Measurements from ENCODE around the gene L1CAM. TPM values are rescaled to one million over a fixed set of nuclear protein-coding genes. Genes with fewer than 3 reads are reported as not detected.

Gene L1CAM
- total and polyA plus RNA-seq, 2 of the 8 experiments (the other 6 are each of a cell fraction or from before 2014, with no cell fraction given), result 11.0 to 43.0 TPM

DNA sequence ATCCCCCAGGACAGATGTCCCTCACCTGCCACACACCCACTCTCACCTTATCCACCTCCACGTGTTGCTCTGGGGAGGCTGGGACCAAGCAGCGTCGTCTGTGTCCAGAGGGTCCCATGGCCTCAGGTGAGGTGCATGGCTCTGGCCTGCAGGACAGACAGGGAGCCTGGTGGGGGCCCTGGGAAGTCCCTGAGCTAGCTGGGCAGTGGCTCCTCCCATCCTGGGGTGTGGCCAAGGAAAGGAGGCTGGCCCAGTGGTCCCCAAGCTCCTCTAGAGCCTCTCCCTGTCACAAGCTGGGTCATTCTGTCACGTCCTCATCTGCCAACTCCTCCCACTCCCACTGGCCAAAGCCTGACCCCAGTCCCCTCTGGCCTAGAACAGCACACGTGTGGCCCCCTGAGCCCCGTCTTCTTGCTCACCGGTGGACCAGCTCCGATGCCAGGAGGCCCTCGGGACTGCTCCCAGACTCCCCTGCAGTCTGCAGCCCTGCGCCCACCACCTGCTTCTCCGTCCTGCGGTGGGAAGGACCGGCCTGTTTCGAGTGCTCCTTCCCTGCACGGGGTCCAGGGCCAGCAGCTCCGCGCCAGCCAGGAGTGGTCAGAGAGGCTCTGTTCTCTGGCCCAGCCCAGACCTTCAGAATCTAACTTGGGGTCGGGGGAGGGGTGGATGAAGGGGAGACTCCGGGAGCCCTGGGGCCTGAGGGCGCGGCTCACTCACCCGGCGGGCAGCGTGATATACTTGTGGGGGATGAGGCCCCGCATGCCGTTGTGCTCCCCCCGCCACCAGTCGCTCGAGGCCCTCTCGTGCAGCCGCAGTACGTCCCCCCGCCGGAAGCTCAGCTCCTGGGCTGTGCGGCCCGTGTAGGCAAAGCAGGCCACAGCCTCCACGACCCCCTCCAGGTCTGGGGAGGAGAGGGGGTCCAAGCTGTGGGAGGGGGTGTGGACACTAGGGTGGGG is 23.3 kb upstream of the L1CAM start (continued):
- TF ChIP-seq, protein P1, sequence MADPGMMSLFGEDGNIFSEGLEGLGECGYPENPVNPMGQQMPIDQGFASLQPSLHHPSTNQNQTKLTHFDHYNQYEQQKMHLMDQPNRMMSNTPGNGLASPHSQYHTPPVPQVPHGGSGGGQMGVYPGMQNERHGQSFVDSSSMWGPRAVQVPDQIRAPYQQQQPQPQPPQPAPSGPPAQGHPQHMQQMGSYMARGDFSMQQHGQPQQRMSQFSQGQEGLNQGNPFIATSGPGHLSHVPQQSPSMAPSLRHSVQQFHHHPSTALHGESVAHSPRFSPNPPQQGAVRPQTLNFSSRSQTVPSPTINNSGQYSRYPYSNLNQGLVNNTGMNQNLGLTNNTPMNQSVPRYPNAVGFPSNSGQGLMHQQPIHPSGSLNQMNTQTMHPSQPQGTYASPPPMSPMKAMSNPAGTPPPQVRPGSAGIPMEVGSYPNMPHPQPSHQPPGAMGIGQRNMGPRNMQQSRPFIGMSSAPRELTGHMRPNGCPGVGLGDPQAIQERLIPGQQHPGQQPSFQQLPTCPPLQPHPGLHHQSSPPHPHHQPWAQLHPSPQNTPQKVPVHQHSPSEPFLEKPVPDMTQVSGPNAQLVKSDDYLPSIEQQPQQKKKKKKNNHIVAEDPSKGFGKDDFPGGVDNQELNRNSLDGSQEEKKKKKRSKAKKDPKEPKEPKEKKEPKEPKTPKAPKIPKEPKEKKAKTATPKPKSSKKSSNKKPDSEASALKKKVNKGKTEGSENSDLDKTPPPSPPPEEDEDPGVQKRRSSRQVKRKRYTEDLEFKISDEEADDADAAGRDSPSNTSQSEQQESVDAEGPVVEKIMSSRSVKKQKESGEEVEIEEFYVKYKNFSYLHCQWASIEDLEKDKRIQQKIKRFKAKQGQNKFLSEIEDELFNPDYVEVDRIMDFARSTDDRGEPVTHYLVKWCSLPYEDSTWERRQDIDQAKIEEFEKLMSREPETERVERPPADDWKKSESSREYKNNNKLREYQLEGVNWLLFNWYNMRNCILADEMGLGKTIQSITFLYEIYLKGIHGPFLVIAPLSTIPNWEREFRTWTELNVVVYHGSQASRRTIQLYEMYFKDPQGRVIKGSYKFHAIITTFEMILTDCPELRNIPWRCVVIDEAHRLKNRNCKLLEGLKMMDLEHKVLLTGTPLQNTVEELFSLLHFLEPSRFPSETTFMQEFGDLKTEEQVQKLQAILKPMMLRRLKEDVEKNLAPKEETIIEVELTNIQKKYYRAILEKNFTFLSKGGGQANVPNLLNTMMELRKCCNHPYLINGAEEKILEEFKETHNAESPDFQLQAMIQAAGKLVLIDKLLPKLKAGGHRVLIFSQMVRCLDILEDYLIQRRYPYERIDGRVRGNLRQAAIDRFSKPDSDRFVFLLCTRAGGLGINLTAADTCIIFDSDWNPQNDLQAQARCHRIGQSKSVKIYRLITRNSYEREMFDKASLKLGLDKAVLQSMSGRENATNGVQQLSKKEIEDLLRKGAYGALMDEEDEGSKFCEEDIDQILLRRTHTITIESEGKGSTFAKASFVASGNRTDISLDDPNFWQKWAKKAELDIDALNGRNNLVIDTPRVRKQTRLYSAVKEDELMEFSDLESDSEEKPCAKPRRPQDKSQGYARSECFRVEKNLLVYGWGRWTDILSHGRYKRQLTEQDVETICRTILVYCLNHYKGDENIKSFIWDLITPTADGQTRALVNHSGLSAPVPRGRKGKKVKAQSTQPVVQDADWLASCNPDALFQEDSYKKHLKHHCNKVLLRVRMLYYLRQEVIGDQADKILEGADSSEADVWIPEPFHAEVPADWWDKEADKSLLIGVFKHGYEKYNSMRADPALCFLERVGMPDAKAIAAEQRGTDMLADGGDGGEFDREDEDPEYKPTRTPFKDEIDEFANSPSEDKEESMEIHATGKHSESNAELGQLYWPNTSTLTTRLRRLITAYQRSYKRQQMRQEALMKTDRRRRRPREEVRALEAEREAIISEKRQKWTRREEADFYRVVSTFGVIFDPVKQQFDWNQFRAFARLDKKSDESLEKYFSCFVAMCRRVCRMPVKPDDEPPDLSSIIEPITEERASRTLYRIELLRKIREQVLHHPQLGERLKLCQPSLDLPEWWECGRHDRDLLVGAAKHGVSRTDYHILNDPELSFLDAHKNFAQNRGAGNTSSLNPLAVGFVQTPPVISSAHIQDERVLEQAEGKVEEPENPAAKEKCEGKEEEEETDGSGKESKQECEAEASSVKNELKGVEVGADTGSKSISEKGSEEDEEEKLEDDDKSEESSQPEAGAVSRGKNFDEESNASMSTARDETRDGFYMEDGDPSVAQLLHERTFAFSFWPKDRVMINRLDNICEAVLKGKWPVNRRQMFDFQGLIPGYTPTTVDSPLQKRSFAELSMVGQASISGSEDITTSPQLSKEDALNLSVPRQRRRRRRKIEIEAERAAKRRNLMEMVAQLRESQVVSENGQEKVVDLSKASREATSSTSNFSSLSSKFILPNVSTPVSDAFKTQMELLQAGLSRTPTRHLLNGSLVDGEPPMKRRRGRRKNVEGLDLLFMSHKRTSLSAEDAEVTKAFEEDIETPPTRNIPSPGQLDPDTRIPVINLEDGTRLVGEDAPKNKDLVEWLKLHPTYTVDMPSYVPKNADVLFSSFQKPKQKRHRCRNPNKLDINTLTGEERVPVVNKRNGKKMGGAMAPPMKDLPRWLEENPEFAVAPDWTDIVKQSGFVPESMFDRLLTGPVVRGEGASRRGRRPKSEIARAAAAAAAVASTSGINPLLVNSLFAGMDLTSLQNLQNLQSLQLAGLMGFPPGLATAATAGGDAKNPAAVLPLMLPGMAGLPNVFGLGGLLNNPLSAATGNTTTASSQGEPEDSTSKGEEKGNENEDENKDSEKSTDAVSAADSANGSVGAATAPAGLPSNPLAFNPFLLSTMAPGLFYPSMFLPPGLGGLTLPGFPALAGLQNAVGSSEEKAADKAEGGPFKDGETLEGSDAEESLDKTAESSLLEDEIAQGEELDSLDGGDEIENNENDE (IDR thresholded peaks at IDR 0.05; ENCODE audit: insufficient replicate concordance, low read length), result no peak
- no peak for TF ChIP-seq SP2 (IDR thresholded peaks at IDR 0.05; ENCODE audit: low read length)
- no peak for TF ChIP-seq MAFK (IDR thresholded peaks at IDR 0.05; ENCODE audit: low read depth, low read length)
- no peak for TF ChIP-seq SP4 (IDR thresholded peaks at IDR 0.05; ENCODE audit: low read length)
- no peak for TF ChIP-seq TCF12 (IDR thresholded peaks at IDR 0.05; ENCODE audit: low read depth, low read length)
- no peak for TF ChIP-seq BRCA1 (IDR thresholded peaks at IDR 0.05; ENCODE audit: low read depth, low read length)
- no peak for TF ChIP-seq JUND (IDR thresholded peaks at IDR 0.05; ENCODE audit: low read length)
- no peak for TF ChIP-seq NRF1 (IDR thresholded peaks at IDR 0.05; ENCODE audit: low read depth, low read length)
- TF ChIP-seq KDM4A (IDR thresholded peaks at IDR 0.05; ENCODE audit: low read depth, low read length, severe bottlenecking), result no peak
- TF ChIP-seq TBP (IDR thresholded peaks at IDR 0.05; ENCODE audit: low read depth, low read length), result no peak
